Measurements from ENCODE around the gene GLB1L. TPM values are rescaled to one million over a fixed set of nuclear protein-coding genes. Genes with fewer than 3 reads are reported as not detected.

GLB1L gene
- total RNA-seq, 2 donors from 2014 or later: 9.1 to 13.7 TPM

DNA sequence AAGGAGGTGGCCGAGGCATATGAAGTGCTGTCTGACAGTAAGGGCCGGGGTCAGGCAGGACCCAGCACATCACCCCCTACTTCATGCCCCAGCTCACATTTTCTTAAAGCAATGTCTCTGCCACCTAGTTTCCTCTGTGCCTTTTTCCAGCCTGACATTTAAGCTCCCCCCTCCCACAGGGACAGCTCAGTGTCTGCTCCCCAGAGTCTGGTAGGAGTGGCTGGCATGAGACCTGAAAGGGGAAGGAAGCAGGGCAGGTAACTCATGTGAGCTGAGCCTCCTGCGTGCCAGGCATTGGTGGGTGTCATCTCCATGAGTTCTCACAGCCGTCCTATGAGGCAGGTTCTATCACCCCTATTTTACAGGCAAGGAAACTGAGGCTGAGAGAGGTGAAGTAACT lies 35.4 kb upstream of the GLB1L start:
- no peak for ATAC-seq (ENCODE audit: insufficient number of reproducible peaks, low FRiP score, low read depth)
- H3K4me1 ChIP-seq (ENCODE audit: control insufficient read depth in 1 of 2, low read depth in 2 of 2): peaks cover 12 to 28% of the 10 kb centered on the region in 2 donors

DNA sequence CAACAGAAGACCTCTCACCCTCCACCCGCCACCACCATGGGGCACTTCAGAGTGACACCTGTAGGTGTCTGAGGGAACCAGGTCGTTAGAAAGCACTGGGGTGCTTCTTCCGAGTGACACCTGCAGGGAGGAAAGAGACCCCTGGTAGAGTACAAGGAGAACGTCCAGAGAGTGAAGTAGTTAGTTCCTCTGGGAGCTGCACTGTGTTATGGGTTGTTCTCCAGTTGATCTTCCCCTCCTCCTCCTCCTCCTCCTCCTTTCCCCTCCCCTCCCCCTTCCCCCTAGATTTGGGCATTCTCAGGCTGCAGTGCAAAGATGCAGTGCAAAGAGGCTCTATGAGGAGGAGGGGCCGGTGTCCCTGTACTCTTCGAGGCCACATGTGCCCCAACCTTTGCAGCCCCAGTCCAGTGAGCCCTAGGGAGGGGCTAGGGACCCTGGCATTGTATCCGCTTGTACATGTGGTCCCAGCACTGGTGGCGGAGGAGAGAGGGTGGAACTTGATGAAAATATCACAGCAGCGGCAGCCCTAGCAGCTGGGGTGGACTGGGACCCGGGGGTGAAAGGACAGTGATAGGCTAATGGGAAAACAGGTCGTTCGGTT lies 34.8 kb upstream of the GLB1L start:
- DNase-seq (ENCODE audit: low spot score) (no peak), ATAC-seq (ENCODE audit: insufficient number of reproducible peaks, low FRiP score, low read depth) (peak; percentile 1)
- Histone ChIP-seq H3K27me3 (replicated peaks; ENCODE audit: insufficient read depth) (no peaks in the 10 kb centered on the region), H3K27ac (peak overlapping the region; percentile 90 to 97), H3K4me3 (peak overlapping the region; percentile 79), H3K4me1 (ENCODE audit: control insufficient read depth in 1 of 2, low read depth in 2 of 2) (peaks cover 12 to 32% of the 10 kb centered on the region in 2 donors), H3K9me3 (no peaks in the 10 kb centered on the region), H3K36me3 (peaks cover 33% of the 10 kb centered on the region)
- TF ChIP-seq, protein P1, sequence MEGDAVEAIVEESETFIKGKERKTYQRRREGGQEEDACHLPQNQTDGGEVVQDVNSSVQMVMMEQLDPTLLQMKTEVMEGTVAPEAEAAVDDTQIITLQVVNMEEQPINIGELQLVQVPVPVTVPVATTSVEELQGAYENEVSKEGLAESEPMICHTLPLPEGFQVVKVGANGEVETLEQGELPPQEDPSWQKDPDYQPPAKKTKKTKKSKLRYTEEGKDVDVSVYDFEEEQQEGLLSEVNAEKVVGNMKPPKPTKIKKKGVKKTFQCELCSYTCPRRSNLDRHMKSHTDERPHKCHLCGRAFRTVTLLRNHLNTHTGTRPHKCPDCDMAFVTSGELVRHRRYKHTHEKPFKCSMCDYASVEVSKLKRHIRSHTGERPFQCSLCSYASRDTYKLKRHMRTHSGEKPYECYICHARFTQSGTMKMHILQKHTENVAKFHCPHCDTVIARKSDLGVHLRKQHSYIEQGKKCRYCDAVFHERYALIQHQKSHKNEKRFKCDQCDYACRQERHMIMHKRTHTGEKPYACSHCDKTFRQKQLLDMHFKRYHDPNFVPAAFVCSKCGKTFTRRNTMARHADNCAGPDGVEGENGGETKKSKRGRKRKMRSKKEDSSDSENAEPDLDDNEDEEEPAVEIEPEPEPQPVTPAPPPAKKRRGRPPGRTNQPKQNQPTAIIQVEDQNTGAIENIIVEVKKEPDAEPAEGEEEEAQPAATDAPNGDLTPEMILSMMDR (IDR thresholded peaks at IDR 0.05): no peak

More for the DNA sequence above, 35.4 kb upstream of the GLB1L start:
- no peaks in the 10 kb centered on the region for H3K27me3 ChIP-seq (replicated peaks; ENCODE audit: insufficient read depth)
- H3K36me3 ChIP-seq: peaks cover 34% of the 10 kb centered on the region
- H3K4me3 ChIP-seq: peak overlapping the region; percentile 79
- H3K9me3 ChIP-seq: no peaks in the 10 kb centered on the region
- TF ChIP-seq, protein P1 (IDR thresholded peaks at IDR 0.05): no peak
- DNase-seq (ENCODE audit: low spot score): no peak
- H3K27ac ChIP-seq: peak overlapping the region in 1 of 2 donors; percentile 97

DNA sequence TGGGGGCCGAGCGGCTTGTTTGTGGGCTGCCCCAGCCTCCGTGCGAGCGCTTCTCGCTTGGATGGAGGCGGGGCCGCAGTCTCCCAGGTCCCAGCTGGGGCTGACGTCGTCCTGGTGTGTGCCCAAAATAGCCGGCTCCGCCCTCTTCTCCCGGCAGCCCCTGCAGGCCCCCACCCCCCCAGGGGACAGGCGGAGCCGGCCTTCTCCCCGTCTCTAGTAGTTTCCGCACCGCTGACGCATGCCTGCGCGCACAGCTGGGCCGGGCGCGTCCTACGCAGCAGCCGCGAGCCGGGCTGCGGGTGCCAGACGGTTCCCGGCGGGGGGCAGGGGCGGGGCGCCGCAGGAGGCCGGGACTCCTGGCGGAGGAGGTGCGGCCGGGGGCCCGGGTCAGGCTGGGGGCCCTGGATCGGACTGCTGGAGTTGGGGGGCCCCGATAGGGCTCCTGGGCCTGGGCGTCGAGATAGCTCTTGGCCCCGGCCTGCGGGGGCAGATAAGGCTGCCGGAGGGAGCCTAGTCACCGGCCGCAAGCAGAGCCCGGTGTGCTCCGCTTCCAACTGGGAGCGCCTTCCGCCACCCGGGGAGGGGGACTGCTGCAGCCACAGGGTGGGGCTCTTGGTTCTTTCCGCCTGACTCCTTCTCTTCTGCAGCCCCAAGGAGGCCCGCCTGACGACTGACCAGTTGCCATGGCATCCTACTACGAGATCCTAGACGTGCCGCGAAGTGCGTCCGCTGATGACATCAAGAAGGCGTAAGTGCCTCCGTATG lies 34.1 kb upstream of the GLB1L start, which contains the start of gene DNAJB2:
DNAJB2 (plus strand) TSS at position 216 of the 765 bp plus-strand sequence; CDS start at position 684, 468 bp downstream.
- H3K9me3 ChIP-seq: no peaks in the 10 kb centered on the region
- TF ChIP-seq, protein P1 (IDR thresholded peaks at IDR 0.05): no peak
- peak; percentile 93 for DNase-seq (ENCODE audit: low spot score)
- peak within 1 kb of the TSS; percentile 90 to 97 for H3K27ac ChIP-seq
- peak; percentile 82 for ATAC-seq (ENCODE audit: insufficient number of reproducible peaks, low FRiP score, low read depth)
- H3K4me3 ChIP-seq: peak within 1 kb of the TSS; percentile 79
- H3K27me3 ChIP-seq (replicated peaks; ENCODE audit: insufficient read depth): no peaks in the 10 kb centered on the region
- peaks cover 12 to 37% of the 10 kb centered on the region in 2 donors for H3K4me1 ChIP-seq (ENCODE audit: control insufficient read depth in 1 of 2, low read depth in 2 of 2)
- peaks cover 26% of the 10 kb centered on the region for H3K36me3 ChIP-seq

DNA sequence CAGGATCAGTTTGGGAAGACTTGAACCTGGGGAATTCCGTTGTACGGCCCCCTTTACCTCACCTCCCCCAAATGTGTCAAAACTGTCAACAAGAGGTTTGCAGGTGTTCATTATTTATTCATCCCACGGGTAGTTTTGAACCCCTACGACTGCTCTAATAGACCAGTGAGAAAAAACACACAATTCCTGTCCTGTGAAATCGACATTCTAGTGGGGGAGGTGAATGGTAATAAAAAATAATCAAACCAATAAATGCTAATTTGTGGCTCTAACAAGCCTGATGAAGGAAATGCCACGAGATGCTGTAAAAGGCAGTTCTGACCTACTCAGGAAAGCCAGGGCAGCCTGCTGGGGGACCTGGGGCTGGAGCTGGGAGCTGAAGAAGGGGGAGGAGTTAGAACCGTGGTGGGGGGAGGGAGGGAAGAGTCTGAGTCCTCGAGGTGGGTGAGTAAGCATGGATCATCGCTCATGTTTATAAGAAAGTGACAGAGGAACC lies 33.5 kb upstream of the GLB1L start:
- DNase-seq (ENCODE audit: low spot score) (no peak), ATAC-seq (ENCODE audit: insufficient number of reproducible peaks, low FRiP score, low read depth) (no peak)
- H3K36me3 ChIP-seq: peaks cover 20% of the 10 kb centered on the region
- TF ChIP-seq, protein P1 (IDR thresholded peaks at IDR 0.05): no peak
- no peaks in the 10 kb centered on the region for H3K9me3 ChIP-seq
- H3K4me1 ChIP-seq (ENCODE audit: control insufficient read depth in 1 of 2, low read depth in 2 of 2): peaks cover 18 to 43% of the 10 kb centered on the region in 2 donors
- no peaks in the 10 kb centered on the region for H3K27me3 ChIP-seq (replicated peaks; ENCODE audit: insufficient read depth)
- peak overlapping the region; percentile 79 for H3K4me3 ChIP-seq
- peak overlapping the region; percentile 90 to 97 for H3K27ac ChIP-seq

Measured in thoracic aorta (tissue), 2 donors.